Measurements from ENCODE around the gene AMIGO2. TPM values are rescaled to one million over a fixed set of nuclear protein-coding genes. Genes with fewer than 3 reads are reported as not detected.
"Not testable (repeated sequence)": the region's sequence is repeated elsewhere in the genome, so short reads cannot be mapped to it uniquely, and the experiment has no call there.

The AMIGO2 gene
- total RNA-seq, 1 experiment from 2014 or later: 19.3 TPM

DNA sequence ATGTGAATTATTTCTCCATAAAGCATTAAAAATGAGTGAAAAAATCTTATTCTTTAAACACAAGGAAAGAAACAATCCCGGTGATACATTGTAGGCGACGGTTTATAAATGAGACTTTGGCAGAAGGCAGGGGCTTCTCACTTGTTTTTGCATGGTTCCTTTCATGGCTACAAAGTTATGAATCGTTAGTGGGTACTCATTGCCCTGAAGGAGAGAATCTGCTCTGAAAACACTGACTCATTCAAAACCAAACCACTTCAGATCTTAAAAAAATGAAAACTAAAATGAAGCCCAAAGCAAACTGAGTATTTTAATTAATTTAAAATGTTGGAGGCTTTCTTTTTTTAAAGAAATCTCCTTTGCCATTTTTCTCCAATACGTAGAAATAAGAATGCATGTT lies 41.4 kb upstream of the AMIGO2 start:
- H2AFZ ChIP-seq (ENCODE audit: low read length): no peak overlapping the region
- ATAC-seq (peak; percentile 88), DNase-seq (peak; percentile 74)
- H3K27ac ChIP-seq (ENCODE audit: low read length): peak overlapping the region; percentile 39
- H4K20me1 ChIP-seq (ENCODE audit: low read length): no peaks in the 10 kb centered on the region
- intact Hi-C loops (cut with micrococcal nuclease): no loop called here
- H3K9me2 ChIP-seq (replicated peaks; ENCODE audit: low read length): no peaks in the 10 kb centered on the region
- no peaks in the 10 kb centered on the region for H3F3A ChIP-seq (ENCODE audit: low read length, unreplicated experiment)
- CTCF ChIA-PET: no interaction called here
- peaks cover 37% of the 10 kb centered on the region for H3K4me1 ChIP-seq (ENCODE audit: insufficient read depth, low read length)
- no peak overlapping the region for H3K4me3 ChIP-seq (ENCODE audit: low read length)
- no peaks in the 10 kb centered on the region for H3K9me3 ChIP-seq (ENCODE audit: low read length)
- no peak for TF ChIP-seq EZH2 (IDR thresholded peaks at IDR 0.05; ENCODE audit: low read length, unreplicated experiment)
- TF ChIP-seq, protein P1, sequence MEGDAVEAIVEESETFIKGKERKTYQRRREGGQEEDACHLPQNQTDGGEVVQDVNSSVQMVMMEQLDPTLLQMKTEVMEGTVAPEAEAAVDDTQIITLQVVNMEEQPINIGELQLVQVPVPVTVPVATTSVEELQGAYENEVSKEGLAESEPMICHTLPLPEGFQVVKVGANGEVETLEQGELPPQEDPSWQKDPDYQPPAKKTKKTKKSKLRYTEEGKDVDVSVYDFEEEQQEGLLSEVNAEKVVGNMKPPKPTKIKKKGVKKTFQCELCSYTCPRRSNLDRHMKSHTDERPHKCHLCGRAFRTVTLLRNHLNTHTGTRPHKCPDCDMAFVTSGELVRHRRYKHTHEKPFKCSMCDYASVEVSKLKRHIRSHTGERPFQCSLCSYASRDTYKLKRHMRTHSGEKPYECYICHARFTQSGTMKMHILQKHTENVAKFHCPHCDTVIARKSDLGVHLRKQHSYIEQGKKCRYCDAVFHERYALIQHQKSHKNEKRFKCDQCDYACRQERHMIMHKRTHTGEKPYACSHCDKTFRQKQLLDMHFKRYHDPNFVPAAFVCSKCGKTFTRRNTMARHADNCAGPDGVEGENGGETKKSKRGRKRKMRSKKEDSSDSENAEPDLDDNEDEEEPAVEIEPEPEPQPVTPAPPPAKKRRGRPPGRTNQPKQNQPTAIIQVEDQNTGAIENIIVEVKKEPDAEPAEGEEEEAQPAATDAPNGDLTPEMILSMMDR (conservative IDR thresholded peaks at IDR 0.05; ENCODE audit: low read depth, low read length): no peak
- no peak for TF ChIP-seq EZH2phosphoT487 (IDR thresholded peaks at IDR 0.05; ENCODE audit: borderline replicate concordance, low read length)
- no TSS peak for BruUV-seq (replicated peaks)
- peak overlapping the region; percentile 40 for H3K4me2 ChIP-seq (ENCODE audit: low read length)
- POLR2A ChIA-PET (ENCODE audit: unreplicated experiment): no interaction called here
- H3K79me2 ChIP-seq (ENCODE audit: low read length): no peaks in the 10 kb centered on the region
- no peak overlapping the region for H3K9ac ChIP-seq (ENCODE audit: low read length)
- no peaks in the 10 kb centered on the region for H3K36me3 ChIP-seq (ENCODE audit: low read depth, low read length)
- no peaks in the 10 kb centered on the region for H3K27me3 ChIP-seq (ENCODE audit: low read length)

- Histone ChIP-seq H3K9me2 (replicated peaks; ENCODE audit: low read length) (no peaks in the 10 kb centered on the region), H3K27ac (ENCODE audit: low read length) (peak overlapping the region; percentile 39), H3K4me1 (ENCODE audit: insufficient read depth, low read length) (peaks cover 37% of the 10 kb centered on the region), H3K27me3 (ENCODE audit: low read length) (no peaks in the 10 kb centered on the region), H3K9me3 (ENCODE audit: low read length) (no peaks in the 10 kb centered on the region), H3F3A (ENCODE audit: low read length, unreplicated experiment) (no peaks in the 10 kb centered on the region), H3K4me2 (ENCODE audit: low read length) (peak overlapping the region; percentile 40), H3K79me2 (ENCODE audit: low read length) (no peaks in the 10 kb centered on the region), H2AFZ (ENCODE audit: low read length) (no peak overlapping the region), H3K4me3 (ENCODE audit: low read length) (no peak overlapping the region), H4K20me1 (ENCODE audit: low read length) (no peaks in the 10 kb centered on the region), H3K36me3 (ENCODE audit: low read depth, low read length) (no peaks in the 10 kb centered on the region), H3K9ac (ENCODE audit: low read length) (no peak overlapping the region)
- ChIA-PET CTCF (no interaction called here), POLR2A (ENCODE audit: unreplicated experiment) (no interaction called here)
- no TSS peak for BruUV-seq (replicated peaks)
- TF ChIP-seq, protein P1 (conservative IDR thresholded peaks at IDR 0.05; ENCODE audit: low read depth, low read length): no peak
- TF ChIP-seq EZH2 (IDR thresholded peaks at IDR 0.05; ENCODE audit: low read length, unreplicated experiment) (no peak), EZH2phosphoT487 (IDR thresholded peaks at IDR 0.05; ENCODE audit: borderline replicate concordance, low read length) (no peak)
- intact Hi-C loops (cut with micrococcal nuclease): no loop called here
- no peak for ATAC-seq
- no peak for DNase-seq
Observed at GRCh38 chr12:47120736-47121135, 41.0 kb upstream of the AMIGO2 start.

DNA sequence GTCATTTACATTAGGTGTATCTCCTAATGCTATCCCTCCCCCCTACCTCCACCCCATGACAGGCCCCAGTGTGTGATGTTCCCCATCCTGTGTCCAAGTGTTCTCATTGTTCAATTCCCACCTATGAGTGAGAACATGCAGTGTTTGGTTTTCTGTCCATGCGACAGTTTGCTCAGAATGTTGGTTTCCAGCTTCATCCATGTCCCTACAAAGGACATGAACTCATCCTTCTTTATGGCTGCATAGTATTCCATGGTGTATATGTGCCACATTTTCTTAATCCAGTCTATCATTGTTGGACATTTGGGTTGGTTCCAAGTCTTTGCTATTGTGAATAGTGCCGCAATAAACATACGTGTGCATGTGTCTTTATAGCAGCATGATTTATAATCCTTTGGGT lies 37.5 kb upstream of the AMIGO2 start:
- H3K9ac ChIP-seq (ENCODE audit: low read length); H3K79me2 ChIP-seq (ENCODE audit: low read length); H3K9me2 ChIP-seq (replicated peaks; ENCODE audit: low read length); H3F3A ChIP-seq (ENCODE audit: low read length, unreplicated experiment); H3K36me3 ChIP-seq (ENCODE audit: low read depth, low read length); H3K27me3 ChIP-seq (ENCODE audit: low read length); POLR2A ChIA-PET (ENCODE audit: unreplicated experiment); H3K9me3 ChIP-seq (ENCODE audit: low read length); H3K27ac ChIP-seq (ENCODE audit: low read length); H3K4me2 ChIP-seq (ENCODE audit: low read length); DNase-seq; H3K4me3 ChIP-seq (ENCODE audit: low read length); H2AFZ ChIP-seq (ENCODE audit: low read length); intact Hi-C loops (cut with micrococcal nuclease); BruUV-seq (replicated peaks); ATAC-seq; CTCF ChIA-PET; H4K20me1 ChIP-seq (ENCODE audit: low read length): not testable (repeated sequence)
- H3K4me1 ChIP-seq (ENCODE audit: insufficient read depth, low read length): peaks cover 13% of the 10 kb centered on the region

Data from PC-3 (cell line).